EL (cell line): ENCODE data around the gene G6PC1.

Experiments
- DNase-seq: peaks from one replicate; pipeline ENCODE4 v3.0.0-alpha.2; 2016

Gene G6PC1

GRCh38 chr17:42950044-42950783 is 49.6 kb downstream of the G6PC1 start:
- no peak for DNase-seq
